IMR-90 (cell line): Measurements from ENCODE around the gene THNSL1. TPM values are rescaled to one million over a fixed set of nuclear protein-coding genes. Genes with fewer than 3 reads are reported as not detected.

Source experiments
- ATAC-seq: fragments of 200-7000 bp; cut with Tn5 transposase; 2 replicates; pipeline ENCODE4 v1.9.1; 2020; ENCODE audit warnings: low read depth, mild to moderate bottlenecking, moderate library complexity
- BruUV-seq: library from RNA; stranded (reverse); fragments of 400-500 nt; replicated peaks from 2 replicates; lab custom pipeline; 2021; lab: Mats Ljungman, UMichigan
- CTCF ChIA-PET: fragments of 300-600 bp; formaldehyde crosslinking; extraction: SDS; loops from one replicate; lab custom pipeline; 2021; ENCODE audit warnings: antibody characterized with exemption; lab: Yijun Ruan, JAX
- POLR2A ChIA-PET: fragments of 300-600 bp; sonication (Branson Sonifier 250); formaldehyde crosslinking; loops from one replicate; lab custom pipeline; 2022; ENCODE audit warnings: antibody characterized with exemption; ENCODE audit not compliant: unreplicated experiment; lab: Charles Lee
- DNase-seq: peaks from one replicate; pipeline ENCODE4 v3.0.0; 2013
- H2AFZ ChIP-seq: replicated peaks from 2 replicates; pipeline ENCODE3; 2013; ENCODE audit warnings: low read length, mild to moderate bottlenecking; ENCODE audit not compliant: poor library complexity
- H2AK5ac ChIP-seq: 2 replicates; pipeline ENCODE4 v1.6.1; 2013; ENCODE audit warnings: low read depth, low read length, inconsistent platforms
- H2AK9ac ChIP-seq: replicated peaks from 2 replicates; pipeline ENCODE3; 2013; ENCODE audit warnings: mild to moderate bottlenecking, low read depth, low read length, moderate library complexity; ENCODE audit not compliant: poor library complexity
- H2BK120ac ChIP-seq: 2 replicates; pipeline ENCODE4 v1.6.1; 2013; ENCODE audit warnings: low read depth, low read length, inconsistent platforms
- H2BK15ac ChIP-seq: 3 replicates; pipeline ENCODE4 v1.6.1; 2013; ENCODE audit warnings: low read depth, low read length, inconsistent platforms
- H2BK20ac ChIP-seq: 2 replicates; pipeline ENCODE4 v1.6.1; 2013; ENCODE audit warnings: low read depth, mild to moderate bottlenecking, inconsistent platforms, low read length, moderate library complexity
- H2BK5ac ChIP-seq: 2 replicates; pipeline ENCODE4 v1.6.1; 2013; ENCODE audit warnings: mild to moderate bottlenecking, low read depth, low read length, inconsistent platforms; ENCODE audit not compliant: poor library complexity, severe bottlenecking
- H3K14ac ChIP-seq: replicated peaks from 2 replicates; pipeline ENCODE4 v1.6.1; 2013; ENCODE audit warnings: low read depth, low read length, inconsistent platforms
- H3K18ac ChIP-seq: 2 replicates; pipeline ENCODE4 v1.6.1; 2013; ENCODE audit warnings: low read depth, low read length, control low read depth
- H3K23ac ChIP-seq: 2 replicates; pipeline ENCODE4 v1.6.1; 2013; ENCODE audit warnings: low read depth, low read length, inconsistent platforms
- H3K27ac ChIP-seq: 2 replicates; pipeline ENCODE4 v1.5.1; 2013; ENCODE audit warnings: mild to moderate bottlenecking, control low read depth, low read length; ENCODE audit not compliant: insufficient read depth
- H3K27me3 ChIP-seq: 2 replicates; pipeline ENCODE4 v1.6.1; 2013; ENCODE audit warnings: low read length; ENCODE audit not compliant: control insufficient read depth, insufficient read depth
- H3K36me3 ChIP-seq: 2 replicates; pipeline ENCODE4 v1.6.1; 2013; ENCODE audit warnings: low read length, mixed read lengths; ENCODE audit not compliant: control insufficient read depth, insufficient read depth
- H3K4ac ChIP-seq: 2 replicates; pipeline ENCODE4 v1.6.1; 2013; ENCODE audit warnings: low read depth, low read length, inconsistent platforms
- H3K4me1 ChIP-seq: 2 replicates; pipeline ENCODE4 v1.6.1; 2013; ENCODE audit warnings: low read length, mixed read lengths; ENCODE audit not compliant: control insufficient read depth, insufficient read depth
- H3K4me2 ChIP-seq: 2 replicates; pipeline ENCODE4 v1.6.1; 2013; ENCODE audit warnings: low read depth, mild to moderate bottlenecking, control low read depth, low read length, moderate library complexity
- H3K4me3 ChIP-seq: 2 replicates; pipeline ENCODE4 v1.5.1; 2013; ENCODE audit warnings: low read depth, mild to moderate bottlenecking, control low read depth, low read length, moderate library complexity; ENCODE audit not compliant: insufficient read depth
- H3K56ac ChIP-seq: 2 replicates; pipeline ENCODE4 v1.6.1; 2013; ENCODE audit warnings: low read length, inconsistent platforms; ENCODE audit not compliant: insufficient read depth; ENCODE audit errors: extremely low read depth
- H3K79me1 ChIP-seq, 2 experiments: 2 replicates each; pipeline ENCODE4 v1.6.1; 2013; ENCODE audit warnings: low read length in 2 of 2, inconsistent platforms in 1 of 2, low read depth in 1 of 2
- H3K9ac ChIP-seq: 2 replicates; pipeline ENCODE4 v1.6.1; 2013; ENCODE audit warnings: low read depth, low read length, control low read depth
- H3K9me1 ChIP-seq: 2 replicates; pipeline ENCODE4 v1.6.1; 2013; ENCODE audit warnings: low read length, inconsistent platforms; ENCODE audit not compliant: insufficient read depth
- H3K9me3 ChIP-seq: 2 replicates; pipeline ENCODE4 v1.6.1; 2013; ENCODE audit warnings: low read length; ENCODE audit not compliant: control insufficient read depth, insufficient read depth
- H4K20me1 ChIP-seq: 2 replicates; pipeline ENCODE4 v1.6.1; 2013; ENCODE audit warnings: low read length, inconsistent platforms; ENCODE audit not compliant: insufficient read depth
- H4K5ac ChIP-seq: 2 replicates; pipeline ENCODE4 v1.6.1; 2013; ENCODE audit warnings: mild to moderate bottlenecking, low read depth, low read length, control low read depth
- H4K8ac ChIP-seq, 2 experiments: 2 replicates each; pipeline ENCODE4 v1.6.1; 2013; ENCODE audit warnings: low read depth in 2 of 2, low read length in 2 of 2, control low read depth in 1 of 2, inconsistent platforms in 1 of 2
- H4K91ac ChIP-seq: 2 replicates; pipeline ENCODE4 v1.6.1; 2013; ENCODE audit warnings: low read depth, low read length, inconsistent platforms; ENCODE audit not compliant: insufficient read depth
- BHLHE40 ChIP-seq: fragments of 150-350 bp; IDR thresholded peaks from 2 replicates; pipeline ENCODE4 v1.6.1; 2016; ENCODE audit warnings: mild to moderate bottlenecking, low read depth, low read length
- CEBPB ChIP-seq: IDR thresholded peaks from 2 replicates; pipeline ENCODE4 v1.6.1; 2012; ENCODE audit warnings: low read depth, low read length, improper control_type of control experiment
- CHD1 ChIP-seq: IDR thresholded peaks from 2 replicates; pipeline ENCODE4 v1.6.1; 2012; ENCODE audit warnings: low read depth, low read length, improper control_type of control experiment
- ELK1 ChIP-seq: fragments of 150-350 bp; IDR thresholded peaks from 2 replicates; pipeline ENCODE4 v1.6.1; 2016; ENCODE audit warnings: low read depth, mild to moderate bottlenecking, low read length, moderate library complexity, borderline replicate concordance
- FOS ChIP-seq: fragments of 150-350 bp; IDR thresholded peaks from 2 replicates; pipeline ENCODE4 v1.6.1; 2016; ENCODE audit warnings: low read depth, low read length
- MAFK ChIP-seq: IDR thresholded peaks from 2 replicates; pipeline ENCODE4 v1.6.1; 2012; ENCODE audit warnings: low read depth, low read length, improper control_type of control experiment
- MXI1 ChIP-seq: IDR thresholded peaks from 2 replicates; pipeline ENCODE4 v1.6.1; 2012; ENCODE audit warnings: low read depth, mild to moderate bottlenecking, low read length, moderate library complexity, borderline replicate concordance
- NFE2L2 ChIP-seq: fragments of 150-350 bp; IDR thresholded peaks from 2 replicates; pipeline ENCODE4 v1.6.1; 2016; ENCODE audit warnings: low read depth, mild to moderate bottlenecking, low read length
- POLR2A ChIP-seq: IDR thresholded peaks from 2 replicates; pipeline ENCODE4 v1.6.1; 2012; ENCODE audit warnings: mild to moderate bottlenecking, low read depth, low read length
- RAD21 ChIP-seq: IDR thresholded peaks from 2 replicates; pipeline ENCODE4 v1.6.1; 2012; ENCODE audit warnings: low read length, improper control_type of control experiment
- RFX5 ChIP-seq: IDR thresholded peaks from 2 replicates; pipeline ENCODE4 v1.8.0; 2012; ENCODE audit warnings: low read depth, mild to moderate bottlenecking, low read length, moderate library complexity
- WGBS, 2 experiments: methylation state at CpG; one replicate each; pipeline versions ENCODE4 v1.1.5 to v1.1.7; 2013; ENCODE audit warnings: missing lambda C conversion rate in 2 of 2; ENCODE audit not compliant: insufficient read length in 1 of 2; ENCODE audit errors: extremely low coverage in 2 of 2; 5-methylcytosine and 5-hydroxymethylcytosine counted together
- dilution Hi-C: fragments of 300-500 bp; cut with HindIII; formaldehyde crosslinking; loops from one replicate; pipeline ENCODE4 v1.14.3; 2018; ENCODE audit warnings: low sequenced_read_pairs; ENCODE audit not compliant: unreplicated experiment
- in situ Hi-C: fragments of 300-500 bp; cut with MboI; formaldehyde crosslinking; loops from 3 replicates; pipeline ENCODE4 v1.14.3; 2019; ENCODE audit warnings: low sequenced_read_pairs, inconsistent platforms, mixed read lengths
- intact Hi-C: fragments of 100-400 bp; cut with micrococcal nuclease; formaldehyde crosslinking; loops from 2 replicates; pipeline ENCODE4 v1.10.0; 2022
- polyA plus RNA-seq, 3 experiments: library from polyadenylated mRNA; depleted of rRNA; stranded (reverse); fragments of >200 nt; gene quantifications; 2 replicates each; pipeline ENCODE4 v1.2.3, GENCODE V29; 2012; ENCODE audit warnings: low replicate concordance in 1 of 3
- total RNA-seq: library from RNA; depleted of rRNA; stranded (reverse); fragments of >200 nt; gene quantifications from 2 replicates; pipeline ENCODE4 v1.2.3, GENCODE V29; 2012
- TF ChIP-seq, protein P1 (sequence below): conservative IDR thresholded peaks from 2 replicates; pipeline ENCODE4 v1.5.1; 2012; ENCODE audit warnings: mild to moderate bottlenecking, low read depth, low read length, improper control_type of control experiment

Gene THNSL1
- total and polyA plus RNA-seq, 2 of the 4 experiments (the other 2 are of a cell fraction), result 1.3 to 2.0 TPM

- dilution Hi-C loops, result no loop called here
- Histone ChIP-seq H2BK120ac (no peak overlapping the region), H3K9me1 (0 out of 2 replicates have a peak, but pooled peaks cover 3% of the 10 kb centered on the region), H3K27ac (no peak overlapping the region), H4K91ac (no peak overlapping the region), H3K4me2 (no peak overlapping the region), H2BK5ac (no peak overlapping the region), H3K36me3 (no peaks in the 10 kb centered on the region), H2AK9ac (no peak overlapping the region), H3K79me1 (no peaks in the 10 kb centered on the region), H3K27me3 (no peaks in the 10 kb centered on the region), H3K4me3 (no peak overlapping the region), H4K8ac (no peak overlapping the region), H3K4me1 (peaks cover 5% of the 10 kb centered on the region; the same call in 1 of the 2 replicates), H3K9ac (no peak overlapping the region), H2AFZ (no peak overlapping the region), H3K9me3 (no peaks in the 10 kb centered on the region), H2AK5ac (no peak overlapping the region), H2BK15ac (no peak overlapping the region), H3K23ac (no peak overlapping the region), H4K5ac (no peak overlapping the region), H2BK20ac (no peak overlapping the region), H4K20me1 (no peaks in the 10 kb centered on the region), H3K14ac (no peak overlapping the region), H3K18ac (no peak overlapping the region), H3K4ac (no peak overlapping the region), H3K56ac (no peak overlapping the region)
- intact Hi-C loops, result no loop called here
- no peak for DNase-seq
- TF ChIP-seq CEBPB (no peak), FOS (no peak), MAFK (no peak), BHLHE40 (no peak), NFE2L2 (no peak), MXI1 (no peak), RAD21 (no peak), CHD1 (no peak), ELK1 (no peak), RFX5 (no peak), POLR2A (no peak)
- TF ChIP-seq, protein P1, sequence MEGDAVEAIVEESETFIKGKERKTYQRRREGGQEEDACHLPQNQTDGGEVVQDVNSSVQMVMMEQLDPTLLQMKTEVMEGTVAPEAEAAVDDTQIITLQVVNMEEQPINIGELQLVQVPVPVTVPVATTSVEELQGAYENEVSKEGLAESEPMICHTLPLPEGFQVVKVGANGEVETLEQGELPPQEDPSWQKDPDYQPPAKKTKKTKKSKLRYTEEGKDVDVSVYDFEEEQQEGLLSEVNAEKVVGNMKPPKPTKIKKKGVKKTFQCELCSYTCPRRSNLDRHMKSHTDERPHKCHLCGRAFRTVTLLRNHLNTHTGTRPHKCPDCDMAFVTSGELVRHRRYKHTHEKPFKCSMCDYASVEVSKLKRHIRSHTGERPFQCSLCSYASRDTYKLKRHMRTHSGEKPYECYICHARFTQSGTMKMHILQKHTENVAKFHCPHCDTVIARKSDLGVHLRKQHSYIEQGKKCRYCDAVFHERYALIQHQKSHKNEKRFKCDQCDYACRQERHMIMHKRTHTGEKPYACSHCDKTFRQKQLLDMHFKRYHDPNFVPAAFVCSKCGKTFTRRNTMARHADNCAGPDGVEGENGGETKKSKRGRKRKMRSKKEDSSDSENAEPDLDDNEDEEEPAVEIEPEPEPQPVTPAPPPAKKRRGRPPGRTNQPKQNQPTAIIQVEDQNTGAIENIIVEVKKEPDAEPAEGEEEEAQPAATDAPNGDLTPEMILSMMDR, result no peak
- ATAC-seq, result no peak
- ChIA-PET CTCF (no interaction called here), POLR2A (no interaction called here)
- 78% methylated on average over 1 of the region's 1 CpG; no CpG with 5 or more reads in 1 of the 2 experiments for WGBS, 2 experiments
- BruUV-seq, result no TSS peak
- in situ Hi-C loops, result no loop called here
Observed at GRCh38 chr10:25063157-25063556, 46.7 kb downstream of the THNSL1 start.
